Measurements from ENCODE around the gene CTAGE9.

The CTAGE9 gene

GRCh38 chr6:131678442-131678841 is 32.4 kb downstream of the CTAGE9 start:
- H3K4me1 Mint-ChIP-seq (ENCODE audit: low read depth) = peaks cover 11% of the 10 kb centered on the region
- H3K4me3 Mint-ChIP-seq = no peak overlapping the region
- H3K36me3 Mint-ChIP-seq (ENCODE audit: low read depth) = peaks cover 30% of the 10 kb centered on the region
- no peak overlapping the region for H3K27ac Mint-ChIP-seq
- no peaks in the 10 kb centered on the region for H3K27me3 Mint-ChIP-seq (ENCODE audit: low read depth)
- no peaks in the 10 kb centered on the region for H3K9me3 Mint-ChIP-seq
- DNase-seq (ENCODE audit: low spot score) = no peak

GRCh38 chr6:131673184-131673583 is 37.6 kb downstream of the CTAGE9 start:
- Mint-ChIP-seq H3K4me3 (no peak overlapping the region), H3K4me1 (ENCODE audit: low read depth) (no peaks in the 10 kb centered on the region), H3K36me3 (ENCODE audit: low read depth) (peaks cover 20% of the 10 kb centered on the region), H3K9me3 (no peaks in the 10 kb centered on the region), H3K27me3 (ENCODE audit: low read depth) (no peaks in the 10 kb centered on the region), H3K27ac (no peak overlapping the region)
- DNase-seq (ENCODE audit: low spot score) = no peak

- DNase-seq (ENCODE audit: low spot score) = no peak
- H3K4me3 Mint-ChIP-seq = no peak overlapping the region
- peaks cover 2% of the 10 kb centered on the region for H3K4me1 Mint-ChIP-seq (ENCODE audit: low read depth)
- H3K27me3 Mint-ChIP-seq (ENCODE audit: low read depth) = no peaks in the 10 kb centered on the region
- H3K9me3 Mint-ChIP-seq = peaks cover 5% of the 10 kb centered on the region
- H3K36me3 Mint-ChIP-seq (ENCODE audit: low read depth) = peaks cover 10% of the 10 kb centered on the region
- no peak overlapping the region for H3K27ac Mint-ChIP-seq
These were observed 40.9 kb downstream of the CTAGE9 start for GRCh38 chr6:131669891-131670290.

- Mint-ChIP-seq H3K4me3 (no peak overlapping the region), H3K36me3 (ENCODE audit: low read depth) (peaks cover 6% of the 10 kb centered on the region), H3K9me3 (peaks cover 9% of the 10 kb centered on the region), H3K27ac (no peak overlapping the region), H3K4me1 (ENCODE audit: low read depth) (peaks cover 5% of the 10 kb centered on the region), H3K27me3 (ENCODE audit: low read depth) (no peaks in the 10 kb centered on the region)
- DNase-seq (ENCODE audit: low spot score) = no peak
These were observed 47.1 kb downstream of the CTAGE9 start for GRCh38 chr6:131663578-131664165.

DNA sequence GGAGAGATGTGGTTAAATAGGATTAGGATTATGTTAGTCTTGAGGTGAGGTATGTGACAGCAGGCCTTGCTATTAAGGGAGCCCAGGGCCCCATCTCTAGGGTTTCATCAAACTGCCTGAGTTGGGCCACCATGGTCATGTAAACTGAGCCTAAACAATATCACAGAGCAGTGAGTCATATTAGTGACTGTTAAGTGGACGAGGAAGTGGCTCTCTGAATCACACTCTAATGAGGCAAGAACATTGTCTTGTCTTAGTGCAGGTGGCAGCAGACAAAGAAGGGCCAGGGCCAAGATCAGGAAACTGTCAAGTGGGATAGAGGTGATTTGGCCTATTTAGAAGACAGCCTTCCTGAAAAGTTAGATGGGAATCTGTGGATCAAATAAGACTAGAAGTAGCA is 50.6 kb downstream of the CTAGE9 start:
- Mint-ChIP-seq H3K4me3 (no peak overlapping the region), H3K9me3 (peaks cover 4% of the 10 kb centered on the region), H3K36me3 (ENCODE audit: low read depth) (peaks cover 7% of the 10 kb centered on the region), H3K4me1 (ENCODE audit: low read depth) (peaks cover 19% of the 10 kb centered on the region), H3K27me3 (ENCODE audit: low read depth) (no peaks in the 10 kb centered on the region), H3K27ac (peak overlapping the region; percentile 2)
- DNase-seq (ENCODE audit: low spot score) = no peak

Measured in T-helper 2 cell treated with Interferon-gamma antibody and Interleukin-4, amounts not matched to agents 5 μg/mL and 100 μg/mL, for 36 hours (primary cell).